IPS-15b (cell line): ENCODE results near the gene FRMPD1.

Experiments used
- H3K27me3 ChIP-seq: one replicate; pipeline ENCODE4 v1.6.1; 2013; ENCODE audit warnings: low read length; ENCODE audit not compliant: control insufficient read depth, insufficient read depth
- H3K36me3 ChIP-seq: one replicate; pipeline ENCODE4 v1.6.1; 2013; ENCODE audit warnings: low read length; ENCODE audit not compliant: control insufficient read depth, insufficient read depth
- H3K4me1 ChIP-seq: one replicate; pipeline ENCODE4 v1.6.1; 2013; ENCODE audit warnings: mild to moderate bottlenecking, low read length; ENCODE audit not compliant: control insufficient read depth, insufficient read depth
- H3K4me3 ChIP-seq: one replicate; pipeline ENCODE4 v1.5.1; 2013; ENCODE audit warnings: low read depth, low read length
- H3K9ac ChIP-seq: one replicate; pipeline ENCODE4 v1.6.1; 2013; ENCODE audit warnings: low read depth, mild to moderate bottlenecking, low read length
- H3K9me3 ChIP-seq: one replicate; pipeline ENCODE4 v1.6.1; 2013; ENCODE audit warnings: mild to moderate bottlenecking, low read length; ENCODE audit not compliant: control insufficient read depth, insufficient read depth

The FRMPD1 gene

GRCh38 chr9:37656936-37657335 lies 6.2 kb downstream of the FRMPD1 start:
- Histone ChIP-seq H3K9ac (no peak overlapping the region), H3K27me3 (peaks cover 30% of the 10 kb centered on the region), H3K4me1 (no peaks in the 10 kb centered on the region)

GRCh38 chr9:37660691-37661090 lies 9.9 kb downstream of the FRMPD1 start:
- Histone ChIP-seq H3K4me1 (no peaks in the 10 kb centered on the region), H3K4me3 (no peak overlapping the region), H3K27me3 (peaks cover 2% of the 10 kb centered on the region), H3K9ac (no peak overlapping the region), H3K9me3 (no peaks in the 10 kb centered on the region), H3K36me3 (no peaks in the 10 kb centered on the region)

More at GRCh38 chr9:37656936-37657335, 6.2 kb downstream of the FRMPD1 start:
- Histone ChIP-seq H3K36me3 (no peaks in the 10 kb centered on the region), H3K9me3 (no peaks in the 10 kb centered on the region), H3K4me3 (no peak overlapping the region)

- peaks cover 2% of the 10 kb centered on the region for H3K27me3 ChIP-seq
- peaks cover 11% of the 10 kb centered on the region for H3K4me1 ChIP-seq
- no peak overlapping the region for H3K4me3 ChIP-seq
- H3K9ac ChIP-seq, result no peak overlapping the region
- no peaks in the 10 kb centered on the region for H3K9me3 ChIP-seq
- no peaks in the 10 kb centered on the region for H3K36me3 ChIP-seq
Measured at GRCh38 chr9:37663926-37664325, 13.2 kb downstream of the FRMPD1 start.

- H3K27me3 ChIP-seq, result peaks cover 2% of the 10 kb centered on the region
- H3K4me1 ChIP-seq, result peaks cover 21% of the 10 kb centered on the region
- no peak overlapping the region for H3K4me3 ChIP-seq
- no peaks in the 10 kb centered on the region for H3K36me3 ChIP-seq
- no peak overlapping the region for H3K9ac ChIP-seq
- H3K9me3 ChIP-seq, result no peaks in the 10 kb centered on the region
Measured at GRCh38 chr9:37667706-37668105, 17.0 kb downstream of the FRMPD1 start.

GRCh38 chr9:37668116-37668601 lies 17.4 kb downstream of the FRMPD1 start:
- Histone ChIP-seq H3K9me3 (no peaks in the 10 kb centered on the region), H3K4me1 (peaks cover 21% of the 10 kb centered on the region), H3K4me3 (no peak overlapping the region), H3K9ac (no peak overlapping the region), H3K36me3 (no peaks in the 10 kb centered on the region), H3K27me3 (peaks cover 2% of the 10 kb centered on the region)

- Histone ChIP-seq H3K36me3 (no peaks in the 10 kb centered on the region), H3K9ac (no peak overlapping the region), H3K9me3 (no peaks in the 10 kb centered on the region), H3K4me3 (no peak overlapping the region), H3K4me1 (peaks cover 21% of the 10 kb centered on the region), H3K27me3 (no peaks in the 10 kb centered on the region)
Measured at GRCh38 chr9:37669232-37669631, 18.5 kb downstream of the FRMPD1 start.

GRCh38 chr9:37675661-37676060 lies 24.9 kb downstream of the FRMPD1 start:
- no peaks in the 10 kb centered on the region for H3K36me3 ChIP-seq
- H3K9me3 ChIP-seq, result no peaks in the 10 kb centered on the region
- peaks cover 2% of the 10 kb centered on the region for H3K4me1 ChIP-seq
- H3K4me3 ChIP-seq, result no peak overlapping the region
- H3K9ac ChIP-seq, result no peak overlapping the region
- no peaks in the 10 kb centered on the region for H3K27me3 ChIP-seq

- Histone ChIP-seq H3K27me3 (no peaks in the 10 kb centered on the region), H3K36me3 (no peaks in the 10 kb centered on the region), H3K4me3 (no peak overlapping the region), H3K9me3 (no peaks in the 10 kb centered on the region), H3K9ac (no peak overlapping the region), H3K4me1 (no peaks in the 10 kb centered on the region)
Measured at GRCh38 chr9:37676411-37676830, 25.7 kb downstream of the FRMPD1 start.

- Histone ChIP-seq H3K4me1 (no peaks in the 10 kb centered on the region), H3K9me3 (no peaks in the 10 kb centered on the region), H3K27me3 (no peaks in the 10 kb centered on the region), H3K36me3 (no peaks in the 10 kb centered on the region), H3K4me3 (no peak overlapping the region), H3K9ac (no peak overlapping the region)
Measured at GRCh38 chr9:37677435-37677834, 26.7 kb downstream of the FRMPD1 start.

GRCh38 chr9:37678789-37679273 lies 28.1 kb downstream of the FRMPD1 start:
- no peak overlapping the region for H3K4me3 ChIP-seq
- H3K9me3 ChIP-seq, result no peaks in the 10 kb centered on the region
- H3K9ac ChIP-seq, result no peak overlapping the region
- H3K4me1 ChIP-seq, result no peaks in the 10 kb centered on the region
- no peaks in the 10 kb centered on the region for H3K36me3 ChIP-seq
- no peaks in the 10 kb centered on the region for H3K27me3 ChIP-seq

GRCh38 chr9:37679649-37680402 lies 29.1 kb downstream of the FRMPD1 start:
- no peaks in the 10 kb centered on the region for H3K9me3 ChIP-seq
- no peak overlapping the region for H3K9ac ChIP-seq
- H3K27me3 ChIP-seq, result no peaks in the 10 kb centered on the region
- H3K36me3 ChIP-seq, result no peaks in the 10 kb centered on the region
- H3K4me3 ChIP-seq, result no peak overlapping the region
- H3K4me1 ChIP-seq, result no peaks in the 10 kb centered on the region

GRCh38 chr9:37682951-37683350 lies 32.2 kb downstream of the FRMPD1 start:
- no peaks in the 10 kb centered on the region for H3K36me3 ChIP-seq

More at GRCh38 chr9:37682951-37683350, 32.2 kb downstream of the FRMPD1 start:
- H3K27me3 ChIP-seq, result no peaks in the 10 kb centered on the region
- H3K9me3 ChIP-seq, result no peaks in the 10 kb centered on the region
- H3K9ac ChIP-seq, result no peak overlapping the region
- no peaks in the 10 kb centered on the region for H3K4me1 ChIP-seq
- no peak overlapping the region for H3K4me3 ChIP-seq
